NCI-H446 (cell line): ENCODE measurements around the gene RPL12.
"Not testable (repeated sequence)": the region's sequence is repeated elsewhere in the genome, so short reads cannot be mapped to it uniquely, and the experiment has no call there.

Experiments
- DNase-seq, 2 experiments: peaks; one replicate each; lab custom pipeline; 2025; lab: John Stamatoyannopoulos, UW

Gene RPL12

GRCh38 chr9:127467621-127468020 is 16.4 kb upstream of the RPL12 start:
- DNase-seq, result no peak

DNA sequence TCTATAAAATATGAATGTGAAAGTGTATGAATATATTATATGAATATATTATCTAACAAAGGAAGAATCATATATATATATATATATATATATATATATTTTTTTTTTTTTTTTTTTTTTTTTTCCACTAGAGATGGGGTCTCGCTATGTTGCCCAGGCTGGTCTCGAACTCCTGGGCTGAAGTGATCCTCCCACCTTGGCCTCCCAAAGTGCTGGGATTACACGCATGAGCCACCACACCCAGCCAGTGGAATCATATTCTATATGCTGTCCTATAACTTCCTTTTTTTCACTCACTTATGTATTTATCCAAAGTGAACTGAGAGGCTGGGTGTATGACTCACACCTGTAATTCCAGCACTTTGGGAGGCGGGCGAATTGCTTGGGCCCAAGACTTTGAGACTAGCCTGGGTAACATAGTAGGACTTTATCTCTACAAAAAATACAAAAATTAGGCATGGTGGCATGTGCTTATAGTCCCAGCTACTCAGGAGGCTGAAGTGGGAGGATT is 15.3 kb upstream of the RPL12 start:
- DNase-seq, result not testable (repeated sequence)

- DNase-seq, result no peak
Measured at GRCh38 chr9:127463911-127464310, 12.7 kb upstream of the RPL12 start.

DNA sequence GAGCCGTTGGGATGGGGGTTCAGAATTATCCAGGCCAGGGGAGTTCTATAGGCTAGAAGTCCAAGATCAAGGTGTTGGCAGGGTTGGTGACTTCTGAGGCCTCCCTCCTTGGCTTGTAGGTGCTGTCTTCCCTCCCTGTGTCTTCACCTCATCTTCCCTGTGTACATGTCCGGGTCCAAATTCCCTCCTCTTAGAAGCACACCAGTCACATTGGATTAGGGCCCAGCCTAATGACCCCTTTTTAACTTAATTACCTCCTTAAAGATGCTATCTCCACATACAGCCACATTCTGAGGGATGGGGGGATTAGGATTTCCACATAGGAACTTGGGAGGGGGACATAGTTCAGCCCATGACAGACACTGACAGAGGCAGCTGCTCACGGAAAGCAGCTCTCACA is 12.2 kb upstream of the RPL12 start:
- DNase-seq, result no peak

DNA sequence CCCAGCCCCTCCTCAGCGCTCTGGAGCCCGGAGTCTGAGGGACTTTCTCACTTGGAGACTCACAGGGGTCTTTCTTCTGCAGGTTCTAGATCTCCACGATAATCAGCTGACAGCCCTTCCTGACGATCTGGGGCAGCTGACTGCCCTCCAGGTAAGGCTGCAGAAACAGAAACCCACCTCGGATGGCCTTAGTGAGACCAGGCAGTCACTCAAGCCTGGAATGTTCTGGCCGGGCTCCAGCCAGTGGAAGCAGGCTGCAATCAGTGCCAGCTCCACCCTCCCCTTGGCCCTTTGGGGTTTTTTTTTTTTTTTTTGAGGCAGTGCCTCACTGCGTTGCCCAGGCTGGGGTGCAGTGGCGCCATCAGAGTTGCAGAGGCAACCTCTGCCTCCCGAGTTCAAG is 7.7 kb upstream of the RPL12 start:
- no peak for DNase-seq

- DNase-seq, result no peak
Measured at GRCh38 chr9:127457191-127457878, 6.1 kb upstream of the RPL12 start.

DNA sequence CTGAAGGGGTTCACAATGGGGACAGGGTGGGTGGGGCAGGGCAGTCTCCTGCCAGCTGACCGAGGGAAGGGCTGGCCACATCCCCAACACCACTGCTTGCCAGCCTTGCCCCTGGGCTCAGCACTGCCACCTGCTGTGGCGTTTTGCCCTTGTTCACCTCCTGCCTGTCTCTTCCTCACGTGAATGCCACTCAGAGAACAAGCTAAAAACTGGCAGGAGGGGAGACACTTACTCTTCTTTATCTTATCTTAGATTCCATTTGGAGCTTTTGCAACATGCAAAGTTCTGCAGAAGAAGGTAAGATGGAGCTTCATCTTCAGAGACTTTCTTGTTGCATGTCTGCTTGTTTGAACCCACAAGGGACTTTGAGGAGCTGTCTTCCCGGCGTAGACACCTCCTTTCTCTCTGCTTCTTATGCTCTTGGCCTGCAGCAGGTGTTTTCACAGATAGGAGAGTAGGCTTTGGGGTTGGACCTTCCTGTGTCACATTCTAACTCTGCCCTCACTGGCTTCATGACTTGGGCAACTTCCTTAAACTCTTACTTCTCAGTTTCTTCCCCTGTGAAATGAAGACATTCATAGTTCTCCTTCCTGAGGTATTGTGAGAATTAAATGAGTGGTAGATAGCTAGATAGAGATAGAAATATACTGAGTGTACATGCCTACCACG is 4.3 kb upstream of the RPL12 start:
- DNase-seq, result no peak

DNA sequence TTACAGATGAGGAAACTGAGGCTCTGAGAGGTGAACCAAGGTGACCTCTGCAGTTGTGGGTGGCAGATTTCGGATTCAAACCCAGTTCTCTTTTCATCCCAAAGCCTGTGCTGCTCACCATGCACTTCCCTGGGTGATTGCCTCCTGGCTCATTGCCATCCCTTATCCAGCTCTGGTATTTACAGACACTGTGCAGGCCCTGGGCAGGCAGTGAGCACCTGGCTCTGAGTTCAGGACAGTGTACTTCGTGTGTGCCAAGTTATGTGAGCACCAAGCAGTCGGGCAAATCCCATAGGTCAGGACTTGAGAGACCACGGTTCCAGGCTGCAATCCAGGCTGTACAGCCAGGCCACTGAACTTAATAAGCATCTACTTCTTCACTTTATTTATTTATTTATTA is 1.5 kb upstream of the RPL12 start:
- no peak for DNase-seq

DNA sequence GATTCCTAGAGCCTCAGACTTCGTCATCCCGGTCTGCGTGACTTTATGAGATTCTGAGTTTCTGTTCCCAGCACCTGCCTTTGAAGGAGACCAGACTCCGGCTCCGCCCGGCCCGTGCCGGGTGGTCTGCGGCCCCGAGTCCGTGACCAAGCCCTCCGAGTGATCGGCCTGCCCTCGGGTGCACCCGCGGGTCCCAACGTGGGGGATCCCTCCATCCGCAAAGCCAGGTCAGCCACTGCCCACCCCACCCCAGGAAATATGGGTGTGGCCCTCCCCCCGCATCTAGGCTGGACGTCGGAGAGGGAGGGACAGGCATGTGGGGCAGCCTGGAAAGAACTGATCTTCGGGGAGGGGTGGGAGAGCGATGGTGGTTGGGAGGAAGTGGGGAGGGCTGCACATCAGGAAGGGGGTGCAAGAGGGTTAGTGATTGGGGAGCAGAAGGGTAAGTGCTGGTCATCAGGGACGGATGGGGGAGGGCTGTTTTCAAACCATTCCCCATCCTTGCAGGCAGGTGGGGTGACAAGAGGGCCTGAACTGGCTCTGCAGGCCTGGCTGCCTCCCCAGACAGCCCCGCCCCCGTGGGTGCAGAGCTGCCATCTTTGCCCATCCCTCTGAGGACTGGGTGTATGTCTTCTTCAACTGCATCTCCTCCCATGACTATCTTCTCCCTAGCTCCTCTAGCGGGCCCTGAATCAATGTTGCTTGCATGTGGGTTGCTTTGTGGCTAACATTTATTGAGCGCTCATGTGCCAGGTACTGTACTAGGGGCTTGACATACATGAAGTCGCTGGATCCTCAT is 851 bp upstream of the RPL12 start:
- peak in 1 of 2 experiments; percentile 44 for DNase-seq

GRCh38 chr9:127451608-127451857 is 327 bp upstream of the RPL12 start:
- DNase-seq, result no peak

DNA sequence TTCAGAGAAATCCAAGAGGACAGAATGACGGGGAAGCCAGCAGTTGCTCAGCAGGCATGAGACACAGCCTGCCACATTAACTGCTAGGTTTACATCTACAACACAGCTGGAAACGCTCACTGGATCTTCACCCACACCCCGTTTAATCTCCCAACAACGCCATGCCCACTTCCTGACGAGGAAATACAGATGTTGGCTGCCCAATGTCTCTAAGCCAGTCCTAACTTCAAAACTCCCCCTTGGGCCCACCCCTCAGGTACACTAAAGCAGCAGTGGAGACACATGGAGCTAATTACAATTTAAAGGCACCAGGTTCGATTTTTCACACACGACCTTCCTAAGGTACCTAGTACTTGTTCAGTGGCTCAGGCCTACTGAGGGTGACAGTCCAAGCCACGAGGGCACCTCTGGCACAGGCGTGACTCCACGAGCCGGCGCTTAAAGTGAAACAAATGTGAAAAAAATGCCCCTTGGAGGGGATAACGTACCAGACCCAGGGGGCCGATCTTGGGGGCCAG is 904 bp downstream of the RPL12 start:
- DNase-seq, result no peak

- no peak for DNase-seq
Measured at GRCh38 chr9:127449332-127449966, 1.8 kb downstream of the RPL12 start.

DNA sequence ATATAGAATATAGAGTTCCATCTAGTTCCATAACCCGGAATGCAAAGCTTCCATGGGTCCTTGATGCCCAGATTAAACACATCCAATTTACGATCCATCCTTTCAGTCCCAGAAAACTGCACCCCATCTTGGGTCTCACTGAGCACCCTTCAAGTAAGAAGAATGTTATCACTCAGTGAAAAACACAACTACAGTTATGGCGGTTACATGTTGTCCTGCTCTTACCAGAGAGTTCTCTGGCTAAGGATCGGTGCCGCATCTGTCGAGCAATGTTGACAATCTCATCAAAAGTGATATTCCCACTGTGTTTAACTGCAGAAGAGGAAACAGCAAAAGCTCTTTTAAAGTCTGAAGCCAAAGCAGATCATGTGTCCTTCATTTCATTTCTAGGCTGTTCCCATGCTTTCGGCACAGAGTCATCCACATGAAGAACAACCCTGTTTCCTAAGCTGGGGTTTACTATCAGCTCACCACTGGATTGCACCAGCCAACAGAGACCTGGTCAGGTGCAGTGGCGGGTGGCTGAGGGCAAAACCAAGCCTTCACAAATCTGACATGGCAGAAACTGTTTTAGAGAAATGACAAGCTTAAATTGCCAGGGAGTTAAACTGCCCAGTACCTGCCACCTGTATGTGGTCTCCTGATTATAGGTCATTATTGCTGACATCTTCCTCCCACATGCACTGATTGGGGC is 2.9 kb downstream of the RPL12 start:
- DNase-seq, result no peak

- DNase-seq, result no peak
Measured at GRCh38 chr9:127447416-127448111, 3.6 kb downstream of the RPL12 start.

DNA sequence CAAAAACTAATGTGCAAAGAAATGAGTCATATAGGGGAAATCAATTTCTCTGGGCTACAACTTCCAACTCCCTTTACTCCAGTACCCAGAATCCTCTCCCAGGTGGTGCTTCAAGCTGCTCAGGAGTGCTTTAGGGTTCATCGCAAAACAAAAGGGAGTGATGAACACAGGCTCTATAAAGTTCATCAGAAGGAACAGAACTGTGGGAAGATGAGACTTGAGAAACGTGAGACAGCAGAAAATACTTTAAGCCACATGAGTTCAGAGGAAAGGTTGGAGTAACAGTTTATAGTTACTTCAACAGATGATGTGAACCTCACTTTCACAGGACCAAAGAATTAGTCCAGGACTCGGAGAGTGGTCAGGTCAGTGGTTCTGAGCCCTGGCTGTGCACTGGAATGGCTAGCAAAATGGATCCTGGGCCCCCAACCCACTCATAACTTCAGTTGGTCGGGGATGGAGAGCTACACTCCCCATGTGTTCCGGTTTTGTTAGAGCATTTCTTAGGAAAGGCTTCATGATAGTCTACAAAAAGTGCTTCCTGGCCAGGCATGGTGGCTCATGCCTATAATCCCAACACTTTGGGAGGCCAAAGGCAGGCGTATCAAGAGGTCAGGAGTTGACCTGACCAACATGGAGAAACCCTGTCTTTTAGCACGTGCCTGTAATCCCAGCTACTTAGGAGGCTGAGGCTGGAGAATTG is 4.3 kb downstream of the RPL12 start:
- DNase-seq, result no peak

GRCh38 chr9:127445851-127446712 is 5.1 kb downstream of the RPL12 start:
- no peak for DNase-seq

DNA sequence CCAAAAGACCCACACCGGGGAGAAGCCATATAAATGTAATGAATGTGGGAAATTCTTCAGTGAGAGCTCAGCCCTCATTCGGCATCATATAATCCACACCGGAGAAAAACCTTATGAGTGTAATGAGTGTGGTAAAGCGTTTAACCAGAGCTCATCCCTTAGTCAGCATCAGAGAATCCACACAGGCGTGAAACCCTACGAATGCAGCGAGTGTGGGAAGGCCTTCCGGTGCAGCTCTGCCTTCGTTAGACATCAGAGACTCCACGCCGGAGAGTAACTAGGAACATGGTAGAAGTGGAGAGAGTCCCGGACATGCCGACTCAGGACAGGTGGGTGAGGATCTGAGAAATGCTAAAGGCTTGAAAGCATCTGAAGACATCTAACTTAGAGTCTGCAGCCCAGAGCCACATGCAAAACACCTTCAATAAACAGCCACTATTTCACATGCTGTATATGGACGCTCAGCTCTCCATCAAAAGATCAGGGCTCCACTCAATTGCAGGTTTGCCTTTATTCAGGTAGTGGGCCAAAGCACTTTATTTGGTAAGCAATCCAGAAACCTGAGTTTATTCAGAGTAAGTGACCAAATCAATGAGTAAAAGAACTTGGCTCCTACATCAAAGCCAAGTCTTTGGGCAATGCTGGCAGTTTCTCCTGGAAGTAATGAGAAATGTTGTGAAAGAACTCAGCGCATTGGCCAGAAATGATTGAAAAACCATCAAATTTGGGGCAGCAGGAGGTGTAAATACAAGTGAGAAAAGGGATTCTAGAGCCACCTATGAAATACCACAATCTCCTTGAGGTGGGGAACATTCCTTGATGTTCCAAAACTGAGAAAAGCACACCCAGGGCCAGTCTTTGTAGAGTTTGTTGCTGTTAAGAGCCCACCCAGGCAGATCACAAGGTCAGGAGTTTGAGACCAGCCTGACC is 6.0 kb downstream of the RPL12 start:
- DNase-seq, result no peak

DNA sequence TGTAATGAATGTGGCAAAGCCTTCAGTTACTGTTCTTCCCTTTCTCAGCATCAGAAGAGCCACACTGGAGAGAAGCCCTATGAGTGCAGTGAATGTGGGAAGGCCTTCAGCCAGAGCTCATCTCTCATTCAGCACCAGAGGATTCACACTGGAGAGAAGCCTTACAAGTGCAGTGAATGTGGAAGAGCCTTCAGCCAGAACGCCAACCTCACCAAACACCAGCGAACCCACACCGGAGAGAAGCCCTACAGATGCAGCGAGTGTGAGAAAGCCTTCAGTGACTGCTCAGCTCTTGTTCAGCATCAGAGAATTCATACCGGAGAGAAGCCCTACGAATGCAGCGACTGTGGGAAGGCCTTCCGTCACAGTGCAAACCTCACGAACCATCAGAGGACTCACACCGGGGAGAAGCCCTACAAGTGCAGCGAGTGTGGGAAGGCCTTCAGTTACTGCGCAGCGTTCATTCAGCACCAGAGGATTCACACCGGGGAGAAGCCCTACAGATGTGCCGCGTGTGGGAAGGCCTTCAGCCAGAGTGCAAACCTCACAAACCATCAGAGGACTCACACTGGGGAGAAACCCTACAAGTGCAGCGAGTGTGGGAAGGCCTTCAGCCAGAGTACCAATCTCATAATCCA is 6.8 kb downstream of the RPL12 start:
- no peak for DNase-seq
